DMS53 (cell line): ENCODE data around the gene SLC26A11.
"Not testable (repeated sequence)": the region's sequence is repeated elsewhere in the genome, so short reads cannot be mapped to it uniquely, and the experiment has no call there.

Experiments
- DNase-seq: peaks from one replicate; lab custom pipeline; 2025; lab: John Stamatoyannopoulos, UW

The SLC26A11 gene

DNA sequence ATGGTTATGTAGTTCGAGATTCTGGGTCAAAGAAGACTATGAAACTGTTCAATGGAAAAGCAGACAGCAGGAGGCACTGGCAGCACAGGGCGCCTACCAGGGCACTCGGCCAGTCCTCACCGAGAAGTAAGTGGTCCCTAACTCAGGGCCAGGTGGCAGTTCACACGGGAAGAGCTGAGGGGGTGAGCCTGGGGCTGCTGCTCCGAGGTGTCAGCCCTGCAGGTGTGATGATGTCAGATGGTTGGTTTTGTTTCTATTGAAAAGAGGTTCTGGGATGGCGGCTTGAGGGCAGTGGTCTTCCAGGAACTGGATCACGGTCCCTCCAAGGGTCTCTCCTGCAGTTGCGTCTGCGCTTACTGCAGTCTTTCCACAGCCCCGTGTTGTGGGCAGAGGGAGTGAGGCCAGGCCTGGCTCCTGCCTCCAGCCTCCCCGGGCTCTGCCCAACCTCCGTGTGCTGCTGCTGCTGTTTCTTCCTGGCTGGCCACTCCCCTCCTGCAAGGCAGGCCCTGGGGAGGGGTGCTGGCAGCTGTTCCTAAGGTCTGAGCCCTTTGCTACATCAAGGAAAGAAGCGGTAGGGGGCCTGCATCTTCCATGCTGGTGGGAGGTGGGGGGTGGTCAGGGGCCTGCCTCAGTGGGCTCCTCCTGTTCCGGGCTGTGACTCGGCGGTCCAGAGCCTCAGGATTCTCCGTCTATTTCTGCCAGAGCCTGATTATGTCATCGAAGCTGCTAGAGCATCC lies 63.1 kb downstream of the SLC26A11 start:
- DNase-seq = no peak

DNA sequence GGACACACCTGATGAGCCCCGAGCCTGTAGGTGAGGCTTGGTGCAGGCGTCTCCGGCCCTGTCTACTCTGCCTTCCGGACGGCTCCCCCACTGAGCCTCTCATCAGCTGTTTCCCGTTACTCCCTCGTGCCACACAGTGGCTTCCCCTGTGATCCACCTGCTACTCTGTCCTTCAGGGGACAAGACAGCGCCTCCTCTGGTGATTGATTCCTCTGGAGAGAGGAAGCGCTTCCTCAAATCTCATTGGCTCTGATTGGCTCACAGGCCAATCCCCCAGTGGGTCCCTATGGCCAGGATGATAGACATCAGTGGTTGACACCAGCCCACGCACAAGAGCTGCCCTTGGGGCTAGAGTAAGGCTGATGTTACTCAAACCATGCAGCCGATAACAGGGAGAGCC lies 64.4 kb downstream of the SLC26A11 start:
- DNase-seq = peak; percentile 25

DNA sequence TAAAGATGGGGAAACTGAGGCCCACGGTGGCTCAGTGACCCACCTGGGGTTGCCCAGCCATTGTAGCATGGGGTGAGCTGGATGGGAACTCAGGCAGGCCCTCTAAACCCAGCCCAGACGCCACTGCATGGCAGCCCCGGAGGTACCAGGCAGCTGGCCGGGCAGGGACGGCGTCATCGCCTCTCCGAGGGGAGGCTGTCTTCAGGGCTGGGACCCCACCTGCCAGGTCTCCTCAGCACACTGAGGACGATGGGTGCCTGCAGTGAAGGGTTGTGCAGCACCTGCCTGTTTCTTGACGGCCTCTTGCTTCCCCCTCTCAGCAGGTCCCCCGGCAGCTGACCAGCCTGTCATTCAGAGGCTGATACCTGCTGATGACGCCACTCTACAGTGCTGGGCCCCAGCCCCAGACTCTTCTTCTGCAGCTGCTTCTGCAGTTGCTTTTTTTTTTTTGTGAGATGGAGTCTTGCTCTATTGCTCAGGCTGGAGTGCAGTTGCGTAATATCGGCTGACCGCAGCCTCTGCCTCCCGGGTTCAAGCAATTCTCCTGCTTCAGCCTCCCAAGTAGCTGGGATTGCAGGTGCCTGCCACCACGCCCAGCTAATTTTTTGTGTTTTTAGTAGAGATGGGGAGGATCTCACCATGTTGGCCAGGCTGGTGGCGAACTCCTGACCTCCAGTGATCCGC lies 65.2 kb downstream of the SLC26A11 start:
- no peak for DNase-seq

DNA sequence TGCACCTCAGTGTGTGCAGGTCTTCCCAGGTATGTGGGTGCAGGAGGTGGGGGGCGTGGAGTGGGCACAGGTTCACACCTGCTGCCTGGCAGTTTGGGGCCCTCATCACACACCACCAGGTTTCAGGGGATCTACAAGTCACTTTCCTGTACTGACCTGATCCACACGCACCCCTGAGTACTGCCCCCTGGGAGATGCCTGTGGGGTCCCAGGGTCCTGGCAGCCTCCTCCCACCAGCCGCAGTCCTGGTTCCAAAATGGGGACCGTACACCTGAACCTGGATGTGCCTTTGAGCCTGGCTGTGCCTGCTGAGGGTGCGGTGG lies 66.4 kb downstream of the SLC26A11 start:
- DNase-seq = no peak

DNA sequence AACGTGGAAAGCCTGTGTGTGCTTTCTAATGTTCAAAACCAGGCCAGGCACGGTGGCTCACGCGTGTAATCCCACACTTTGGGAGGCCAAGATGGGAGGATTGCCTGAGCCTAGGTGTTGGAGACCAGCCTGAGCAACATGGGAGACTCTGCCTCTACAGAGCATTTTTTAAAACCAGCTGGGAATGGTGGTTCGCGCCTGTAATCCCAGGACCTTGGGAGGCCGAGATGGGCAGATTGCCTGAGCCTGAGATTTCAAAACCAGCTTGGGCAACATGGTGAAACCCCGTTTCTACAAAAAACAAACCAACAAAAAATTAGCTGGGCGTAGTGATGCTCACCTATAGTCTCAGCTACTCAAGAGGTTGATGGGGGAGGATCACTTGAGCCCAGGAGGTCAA lies 66.8 kb downstream of the SLC26A11 start:
- no peak for DNase-seq

DNA sequence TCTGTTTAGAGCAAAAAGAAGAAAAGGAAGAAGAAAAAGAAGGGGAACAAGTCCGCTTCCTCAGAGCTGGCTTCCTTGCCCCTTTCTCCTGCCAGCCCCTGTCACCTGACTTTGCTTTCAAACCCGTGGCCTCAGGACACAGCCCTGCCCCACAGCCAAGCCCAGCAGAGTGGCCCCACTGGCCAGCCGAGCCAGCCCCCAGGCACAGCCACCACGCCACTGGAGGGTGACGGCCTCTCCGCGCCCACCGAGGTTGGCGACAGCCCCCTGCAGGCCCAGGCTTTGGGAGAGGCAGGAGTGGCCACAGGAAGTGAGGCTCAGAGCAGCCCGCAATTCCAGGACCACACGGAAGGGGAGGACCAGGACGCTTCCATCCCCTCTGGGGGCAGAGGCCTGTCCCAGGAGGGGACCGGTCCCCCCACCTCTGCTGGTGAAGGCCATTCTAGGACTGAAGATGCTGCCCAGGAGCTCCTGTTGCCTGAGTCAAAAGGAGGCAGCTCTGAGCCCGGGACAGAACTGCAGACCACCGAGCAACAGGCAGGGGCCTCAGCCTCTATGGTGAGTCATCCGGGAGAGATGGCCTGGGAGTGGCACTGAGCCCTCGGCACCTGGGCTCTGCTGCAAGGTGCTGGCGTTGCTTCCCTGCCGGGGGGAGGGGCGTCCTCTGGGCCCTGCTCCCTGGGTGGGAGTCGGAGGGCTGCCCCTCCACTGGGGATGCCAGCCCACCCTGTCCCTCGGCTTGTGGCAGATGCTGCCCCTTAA lies 67.8 kb downstream of the SLC26A11 start:
- no peak for DNase-seq

DNA sequence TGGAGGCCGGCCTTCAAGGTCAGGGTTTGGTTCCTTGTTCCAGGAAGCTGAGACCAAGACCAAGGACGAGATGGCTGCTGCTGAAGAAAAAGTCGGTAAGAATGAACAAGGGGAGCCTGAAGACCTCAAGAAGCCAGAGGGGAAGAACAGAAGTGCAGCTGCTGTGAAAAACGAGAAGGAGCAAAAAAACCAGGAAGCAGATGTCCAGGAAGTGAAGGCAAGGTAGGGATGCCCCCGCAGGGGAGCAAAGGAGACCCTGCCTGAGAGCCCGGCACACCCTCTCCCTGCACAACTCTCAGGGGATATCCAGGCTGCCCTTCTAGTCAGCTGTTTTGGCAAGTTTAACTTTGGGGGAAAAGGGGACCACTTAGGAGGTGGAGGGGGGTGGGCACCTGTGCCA lies 69.4 kb downstream of the SLC26A11 start:
- no peak for DNase-seq

DNA sequence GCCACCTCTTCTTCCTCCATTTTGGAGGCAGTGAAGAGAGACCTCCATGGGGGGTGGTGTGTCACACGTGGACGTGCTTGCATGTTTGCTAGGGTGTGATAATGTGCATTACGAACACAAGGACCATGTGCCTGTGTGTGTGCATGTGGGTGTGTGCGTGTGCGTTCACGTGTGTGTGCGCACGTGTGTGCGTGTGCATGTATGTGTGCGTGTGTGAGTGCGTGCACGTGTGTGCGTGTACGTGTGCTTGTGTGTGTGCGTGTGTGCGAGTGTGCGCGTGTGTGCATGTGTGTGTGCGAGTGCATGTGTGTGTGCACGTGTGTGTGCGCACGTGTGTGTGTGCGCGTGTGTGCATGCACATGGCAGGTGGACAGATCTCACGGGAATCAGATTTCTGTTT lies 69.9 kb downstream of the SLC26A11 start:
- no peak for DNase-seq

DNA sequence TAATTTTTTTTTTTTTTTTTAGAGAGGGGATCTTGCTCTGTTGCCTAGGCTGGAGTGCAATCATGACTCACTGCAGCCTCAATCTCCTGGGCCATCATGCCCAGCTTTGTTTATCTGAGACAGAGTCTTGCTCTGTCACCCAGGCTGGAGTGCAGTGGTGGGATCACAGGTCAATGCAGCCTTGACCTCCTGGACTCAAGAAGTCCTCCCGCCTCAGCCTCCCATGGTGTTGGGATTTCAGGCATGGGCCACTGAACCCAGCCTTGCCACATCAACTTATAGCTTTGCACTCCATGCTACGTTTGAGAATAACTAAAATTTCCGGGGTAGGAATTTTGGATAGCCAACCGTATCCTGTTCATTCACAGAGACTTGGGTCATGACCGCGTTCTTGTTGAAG lies 71.0 kb downstream of the SLC26A11 start:
- no peak for DNase-seq

DNA sequence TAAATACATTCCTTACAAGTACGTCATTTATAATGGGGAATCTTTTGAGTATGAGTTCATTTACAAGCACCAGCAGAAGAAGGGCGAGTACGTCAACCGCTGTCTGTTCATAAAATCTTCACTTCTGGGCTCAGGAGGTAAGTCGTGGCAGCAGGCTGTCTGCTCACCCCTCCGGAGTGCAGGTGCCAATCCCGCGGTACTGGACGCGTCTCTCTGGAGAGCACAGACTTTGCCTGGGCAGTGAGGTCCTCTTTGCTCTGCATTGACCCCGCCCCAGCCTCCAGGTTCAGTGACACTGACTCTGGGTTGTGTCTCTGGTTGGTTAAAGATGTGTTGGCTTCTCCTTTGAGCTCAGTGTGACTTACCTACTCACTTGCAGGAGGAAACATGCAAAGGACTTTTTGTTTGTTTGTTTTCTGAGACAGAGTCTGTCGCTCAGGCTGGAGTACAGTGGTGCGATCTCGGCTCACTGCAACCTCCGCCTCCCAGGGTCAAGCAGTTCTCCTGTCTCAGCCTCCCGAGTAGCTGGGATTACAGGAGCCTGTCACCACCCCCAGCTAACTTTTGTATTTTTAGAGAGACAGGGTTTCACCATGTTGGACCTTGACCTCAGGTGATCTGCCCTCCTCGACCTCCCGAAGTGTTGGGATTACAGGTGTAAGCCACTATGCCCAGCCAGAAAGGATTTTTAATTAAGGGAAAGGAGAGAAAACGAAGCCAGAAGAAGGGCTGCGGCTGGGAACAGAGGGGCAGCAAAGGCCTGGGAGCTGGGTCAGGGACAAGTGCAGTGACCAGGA lies 71.7 kb downstream of the SLC26A11 start:
- DNase-seq = no peak

DNA sequence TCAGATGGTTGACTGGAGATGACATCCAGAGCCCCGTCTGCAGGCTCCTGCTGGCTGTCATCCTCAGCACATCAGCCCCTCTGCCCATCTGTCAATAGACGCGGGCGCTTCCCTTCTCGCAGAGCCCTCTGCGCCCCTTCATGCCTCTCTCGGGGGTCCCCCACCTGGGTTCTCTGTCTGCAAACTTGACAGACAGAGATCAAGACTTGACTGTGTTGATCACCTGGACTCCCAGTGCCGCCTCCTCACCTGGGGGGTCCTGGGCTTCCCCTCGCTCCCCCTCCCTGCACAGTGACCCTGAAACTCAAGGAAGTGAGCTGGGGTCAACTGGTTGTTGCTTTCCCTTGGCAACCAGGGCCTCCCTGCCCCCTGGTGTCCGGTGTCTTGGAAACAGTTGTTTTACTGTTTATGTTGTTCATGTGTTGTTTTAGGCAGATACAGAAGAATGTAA lies 72.3 kb downstream of the SLC26A11 start:
- no peak for DNase-seq

DNA sequence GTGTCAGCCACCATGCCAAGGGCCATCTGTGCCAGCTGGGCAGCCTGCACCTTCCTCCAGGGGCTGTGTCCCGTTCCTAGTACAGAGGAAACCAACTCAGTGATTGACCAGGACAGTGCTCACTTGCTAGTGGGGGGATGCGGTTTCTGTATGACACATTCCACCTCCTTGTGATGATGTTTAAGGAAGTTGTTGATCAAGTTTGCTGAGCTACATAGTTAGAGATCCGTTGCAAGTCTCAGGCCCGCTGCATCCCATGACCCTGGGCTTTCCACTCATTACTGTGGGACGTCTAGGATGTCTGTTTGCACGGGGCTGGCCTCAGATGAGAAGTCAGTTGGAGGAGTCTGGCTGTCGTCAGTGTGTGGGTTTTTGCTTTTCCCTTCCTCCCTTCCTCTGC lies 74.0 kb downstream of the SLC26A11 start:
- DNase-seq = no peak

DNA sequence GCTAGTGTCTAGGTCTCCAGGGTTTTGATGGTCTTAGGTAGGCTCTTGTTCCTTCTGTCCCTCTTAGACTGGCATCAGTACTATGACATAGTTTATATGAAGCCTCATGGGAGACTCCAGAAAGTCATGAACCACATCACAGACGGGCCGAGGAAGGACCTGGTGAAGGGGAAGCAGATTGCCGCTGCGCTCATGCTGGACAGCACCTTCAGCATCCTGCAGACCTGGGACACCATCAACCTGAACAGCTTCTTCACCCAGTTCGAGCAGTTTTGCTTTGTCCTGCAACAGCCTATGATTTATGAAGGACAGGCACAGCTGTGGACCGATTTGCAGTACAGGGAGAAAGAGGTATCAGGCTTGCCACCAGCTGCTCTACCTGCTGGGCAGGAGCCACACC lies 74.4 kb downstream of the SLC26A11 start:
- no peak for DNase-seq

DNA sequence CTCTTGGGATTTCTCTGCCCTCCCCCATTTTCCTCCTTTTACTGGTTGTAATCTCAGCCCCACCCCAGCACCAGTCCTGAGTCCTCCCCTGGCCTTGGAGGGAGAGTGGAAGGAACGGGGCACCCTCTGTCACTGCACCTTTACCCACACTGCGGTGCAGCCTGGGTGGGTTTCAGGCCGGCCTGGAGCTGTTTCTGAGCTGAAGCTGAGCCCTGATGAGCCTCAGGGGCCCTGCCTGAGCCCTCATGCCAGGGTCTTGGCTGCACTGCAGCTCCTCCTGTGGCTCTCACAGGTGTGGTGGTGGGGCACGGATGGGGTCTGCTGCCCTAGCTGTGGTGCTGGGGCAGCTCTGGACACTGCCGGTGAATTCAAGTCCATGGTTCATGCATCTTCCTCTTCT lies 74.9 kb downstream of the SLC26A11 start:
- no peak for DNase-seq

DNA sequence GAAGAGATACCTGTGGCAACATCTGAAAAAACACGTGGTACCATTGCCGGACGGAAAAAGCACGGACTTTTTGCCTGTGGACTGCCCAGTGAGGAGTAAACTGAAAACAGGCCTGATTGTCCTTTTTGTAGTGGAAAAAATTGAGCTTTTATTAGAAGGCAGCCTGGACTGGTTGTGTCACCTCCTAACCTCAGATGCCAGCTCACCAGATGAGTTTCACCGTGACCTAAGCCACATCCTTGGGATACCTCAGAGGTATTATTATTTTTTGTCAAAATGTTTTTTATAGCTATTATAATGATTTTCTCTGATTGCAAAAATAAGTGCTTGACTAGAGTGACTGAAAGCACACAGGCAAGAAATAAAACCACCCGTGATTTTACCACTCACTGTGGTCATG lies 75.3 kb downstream of the SLC26A11 start:
- no peak for DNase-seq

DNA sequence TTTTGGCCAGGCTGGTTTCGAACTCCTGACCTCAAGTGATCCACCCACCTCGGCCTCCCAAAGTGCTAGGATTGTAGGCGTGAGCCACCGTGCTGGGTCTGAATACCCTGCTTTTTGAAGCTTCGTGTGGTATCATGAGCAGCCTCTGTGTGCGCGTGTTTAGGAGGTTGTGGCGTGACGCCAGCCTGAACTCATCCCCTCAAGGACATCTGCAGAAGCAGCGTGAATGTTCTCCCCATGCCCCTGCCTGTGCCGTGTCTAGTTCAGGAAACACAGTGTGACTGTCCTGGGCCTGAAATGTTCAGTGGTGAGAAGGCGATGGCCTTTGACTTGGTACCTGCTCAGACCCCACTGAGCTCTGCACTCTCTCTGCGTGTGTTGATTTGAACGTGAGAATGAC lies 76.0 kb downstream of the SLC26A11 start:
- DNase-seq = no peak

DNA sequence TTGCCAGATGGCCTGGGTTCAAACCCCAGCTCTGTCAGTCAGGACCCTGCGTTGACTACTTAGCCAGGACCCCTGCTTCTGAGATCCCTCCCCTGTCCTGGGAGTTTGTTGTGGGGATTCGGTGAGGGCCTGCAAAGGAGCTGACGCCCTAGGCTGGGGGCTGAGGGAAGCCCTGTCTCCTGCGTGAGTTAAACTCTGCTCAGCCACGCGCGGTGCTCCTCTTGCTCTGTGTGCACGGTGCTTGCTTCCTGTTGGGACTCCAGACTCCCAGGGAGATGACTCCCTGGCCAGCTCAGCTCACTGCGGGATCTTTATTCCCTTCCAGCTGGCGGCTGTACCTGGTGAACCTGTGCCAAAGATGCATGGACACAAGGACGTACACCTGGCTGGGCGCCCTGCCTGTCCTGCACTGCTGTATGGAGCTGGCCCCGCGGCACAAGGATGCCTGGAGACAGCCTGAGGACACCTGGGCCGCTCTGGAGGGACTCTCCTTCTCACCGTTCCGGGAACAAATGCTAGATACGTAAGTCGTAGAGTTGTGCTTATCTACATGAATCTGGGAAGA lies 77.9 kb downstream of the SLC26A11 start:
- no peak for DNase-seq

DNA sequence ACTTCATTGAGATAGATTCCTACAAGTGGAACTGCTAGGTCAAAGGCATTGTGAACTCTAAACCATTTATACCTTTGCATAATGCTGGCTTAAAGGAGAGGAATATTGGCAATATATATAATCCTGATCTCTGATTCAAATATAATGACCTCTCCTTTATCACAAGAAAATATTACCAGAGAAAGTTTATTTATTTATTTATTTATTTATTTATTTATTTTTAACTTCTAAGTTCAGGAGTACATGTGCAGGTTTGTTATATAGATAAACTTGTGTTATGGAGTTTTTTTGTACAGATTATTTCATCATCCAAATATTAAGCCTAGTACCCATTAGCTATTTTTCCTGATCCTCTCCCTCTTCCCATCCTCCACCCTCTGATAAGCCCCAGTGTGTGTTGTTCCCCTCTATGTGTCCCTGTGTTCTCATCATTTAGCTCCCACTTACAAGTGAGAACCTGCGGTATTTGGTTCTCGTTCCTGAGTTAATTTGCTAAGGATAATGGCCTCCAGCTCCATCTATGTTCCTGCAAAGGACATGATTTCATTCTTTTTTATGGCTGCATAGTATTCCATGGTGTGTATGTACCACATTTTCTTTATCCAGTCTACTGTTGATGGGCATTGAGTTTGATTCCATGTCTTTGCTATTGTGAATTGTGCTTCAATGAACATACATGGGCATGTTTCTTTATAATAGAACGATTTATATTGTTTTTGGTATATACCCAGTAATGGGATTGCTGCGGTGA lies 79.3 kb downstream of the SLC26A11 start:
- not testable (repeated sequence) for DNase-seq

DNA sequence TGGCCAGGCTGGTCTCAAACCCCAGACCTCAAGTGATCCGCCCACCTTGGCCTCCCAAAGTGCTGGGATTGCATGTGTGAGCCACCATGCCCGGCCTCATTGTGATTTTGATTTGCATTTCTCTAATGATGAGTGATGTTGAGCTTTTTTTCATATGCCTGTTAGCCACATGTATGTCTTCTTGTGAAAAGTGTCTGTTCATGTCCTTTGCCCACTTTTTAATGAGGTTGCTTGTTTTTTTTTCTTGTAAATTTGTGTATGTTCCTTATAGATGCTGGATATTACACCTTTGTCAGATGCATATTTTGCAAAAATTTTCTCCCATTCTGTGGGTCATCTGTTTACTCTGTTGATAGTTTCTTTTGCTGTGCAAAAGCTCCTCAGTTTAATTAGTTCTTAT lies 80.5 kb downstream of the SLC26A11 start:
- DNase-seq = not testable (repeated sequence)
